Stimulated activated naive CD4-positive, alpha-beta T cell treated with Interleukin-2 at 50 U/mL for 16 hours (primary cell): ENCODE data around the gene BAZ2B.
"Not testable (repeated sequence)": the region's sequence is repeated elsewhere in the genome, so short reads cannot be mapped to it uniquely, and the experiment has no call there.

Experiments
- DNase-seq: peaks from one replicate; lab custom pipeline; 2025; lab: John Stamatoyannopoulos, UW

Gene BAZ2B, protein sequence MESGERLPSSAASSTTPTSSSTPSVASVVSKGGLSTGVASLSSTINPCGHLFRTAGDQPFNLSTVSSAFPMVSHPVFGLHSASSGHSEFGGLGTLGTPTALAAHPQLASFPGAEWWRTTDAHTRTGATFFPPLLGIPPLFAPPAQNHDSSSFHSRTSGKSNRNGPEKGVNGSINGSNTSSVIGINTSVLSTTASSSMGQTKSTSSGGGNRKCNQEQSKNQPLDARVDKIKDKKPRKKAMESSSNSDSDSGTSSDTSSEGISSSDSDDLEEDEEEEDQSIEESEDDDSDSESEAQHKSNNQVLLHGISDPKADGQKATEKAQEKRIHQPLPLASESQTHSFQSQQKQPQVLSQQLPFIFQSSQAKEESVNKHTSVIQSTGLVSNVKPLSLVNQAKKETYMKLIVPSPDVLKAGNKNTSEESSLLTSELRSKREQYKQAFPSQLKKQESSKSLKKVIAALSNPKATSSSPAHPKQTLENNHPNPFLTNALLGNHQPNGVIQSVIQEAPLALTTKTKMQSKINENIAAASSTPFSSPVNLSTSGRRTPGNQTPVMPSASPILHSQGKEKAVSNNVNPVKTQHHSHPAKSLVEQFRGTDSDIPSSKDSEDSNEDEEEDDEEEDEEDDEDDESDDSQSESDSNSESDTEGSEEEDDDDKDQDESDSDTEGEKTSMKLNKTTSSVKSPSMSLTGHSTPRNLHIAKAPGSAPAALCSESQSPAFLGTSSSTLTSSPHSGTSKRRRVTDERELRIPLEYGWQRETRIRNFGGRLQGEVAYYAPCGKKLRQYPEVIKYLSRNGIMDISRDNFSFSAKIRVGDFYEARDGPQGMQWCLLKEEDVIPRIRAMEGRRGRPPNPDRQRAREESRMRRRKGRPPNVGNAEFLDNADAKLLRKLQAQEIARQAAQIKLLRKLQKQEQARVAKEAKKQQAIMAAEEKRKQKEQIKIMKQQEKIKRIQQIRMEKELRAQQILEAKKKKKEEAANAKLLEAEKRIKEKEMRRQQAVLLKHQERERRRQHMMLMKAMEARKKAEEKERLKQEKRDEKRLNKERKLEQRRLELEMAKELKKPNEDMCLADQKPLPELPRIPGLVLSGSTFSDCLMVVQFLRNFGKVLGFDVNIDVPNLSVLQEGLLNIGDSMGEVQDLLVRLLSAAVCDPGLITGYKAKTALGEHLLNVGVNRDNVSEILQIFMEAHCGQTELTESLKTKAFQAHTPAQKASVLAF (N-terminal part only)

DNA sequence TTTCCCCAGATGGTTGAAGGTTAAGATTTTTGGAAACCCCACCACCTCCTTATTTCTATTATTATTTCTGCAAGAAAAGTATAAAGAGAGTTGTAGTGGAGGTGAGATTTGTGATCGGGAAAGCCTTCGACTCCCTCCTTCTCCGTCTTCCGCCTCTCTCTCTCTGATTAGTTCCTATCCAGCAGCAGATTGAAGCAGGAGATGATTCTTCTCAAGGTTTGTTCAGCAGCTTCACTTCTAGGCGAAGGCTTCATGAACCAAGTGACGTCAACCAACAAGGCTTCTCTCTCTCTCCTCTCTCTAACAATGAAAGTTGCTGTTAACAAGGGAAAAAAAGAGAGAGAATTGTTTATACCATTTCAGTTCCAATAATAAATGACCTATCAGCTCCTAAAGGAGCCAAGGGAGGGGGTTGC, at the start of gene BAZ2B:
Gene BAZ2B (minus strand): TSS at position 263 of the 416 bp plus-strand sequence. CDS start 137,829 bp downstream, outside the sequence.
- DNase-seq, result no peak

DNA sequence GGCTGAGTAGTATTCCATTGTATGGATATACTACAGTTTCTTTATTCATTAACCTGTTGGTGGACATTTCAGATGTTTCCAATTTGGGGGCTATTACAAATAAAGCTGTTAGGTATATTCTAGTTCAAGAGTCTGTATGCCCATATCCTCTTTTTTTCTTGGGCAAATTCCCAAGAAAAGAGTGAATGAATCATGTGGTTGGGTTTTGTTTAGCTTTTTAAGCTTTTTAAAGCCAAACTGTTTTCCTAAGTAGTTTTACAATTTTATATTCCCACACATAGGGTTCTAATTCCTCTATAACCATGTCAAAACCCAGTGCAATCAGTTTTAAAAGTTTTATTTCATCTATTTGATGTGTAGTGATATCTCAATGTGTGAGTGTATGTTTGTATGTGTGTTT, 44.9 kb upstream of the BAZ2B start:
- DNase-seq, result no peak

- no peak for DNase-seq
These were observed 42.8 kb upstream of the BAZ2B start for GRCh38 chr2:159658881-159659873.

- no peak for DNase-seq
These were observed 37.6 kb upstream of the BAZ2B start for GRCh38 chr2:159653962-159654361.

GRCh38 chr2:159651884-159652283, 35.5 kb upstream of the BAZ2B start:
- no peak for DNase-seq

DNA sequence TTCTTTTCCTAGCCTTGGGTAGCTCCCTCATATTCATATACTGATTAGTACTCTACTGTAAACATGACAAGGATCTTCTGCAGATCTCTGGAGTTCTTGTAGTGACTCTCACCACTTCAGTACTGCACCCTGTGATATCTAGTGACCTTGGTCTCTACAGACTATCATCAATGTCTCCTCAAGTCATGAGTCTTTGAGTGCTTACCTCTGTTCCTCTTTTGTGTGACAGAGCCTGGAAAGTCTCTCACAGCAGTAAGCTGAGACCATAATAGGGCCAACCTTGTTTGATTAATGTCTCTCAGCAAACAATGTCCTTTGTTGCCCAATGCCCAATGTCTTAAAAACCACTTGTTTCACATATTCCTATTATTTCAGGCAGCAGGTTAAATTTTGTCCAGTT, 34.2 kb upstream of the BAZ2B start:
- no peak for DNase-seq

DNA sequence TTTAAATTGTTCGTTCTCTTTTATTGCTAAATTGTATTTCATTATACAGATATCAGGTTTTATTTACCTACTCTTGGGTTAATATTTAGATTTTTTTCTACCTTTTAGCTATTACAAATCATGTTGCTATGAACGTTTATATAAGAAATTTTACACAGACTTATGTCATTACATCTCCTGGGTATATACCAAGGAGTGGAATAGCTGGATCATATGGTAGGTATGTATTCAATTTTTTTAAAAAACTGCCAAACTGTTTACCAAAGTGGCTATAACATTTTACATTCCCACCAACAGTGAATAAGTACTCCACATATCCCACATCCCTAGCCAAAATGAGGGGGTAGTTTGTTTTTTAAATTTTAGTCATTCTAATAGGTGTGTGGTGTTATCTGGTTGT, 32.3 kb upstream of the BAZ2B start:
- DNase-seq, result no peak

DNA sequence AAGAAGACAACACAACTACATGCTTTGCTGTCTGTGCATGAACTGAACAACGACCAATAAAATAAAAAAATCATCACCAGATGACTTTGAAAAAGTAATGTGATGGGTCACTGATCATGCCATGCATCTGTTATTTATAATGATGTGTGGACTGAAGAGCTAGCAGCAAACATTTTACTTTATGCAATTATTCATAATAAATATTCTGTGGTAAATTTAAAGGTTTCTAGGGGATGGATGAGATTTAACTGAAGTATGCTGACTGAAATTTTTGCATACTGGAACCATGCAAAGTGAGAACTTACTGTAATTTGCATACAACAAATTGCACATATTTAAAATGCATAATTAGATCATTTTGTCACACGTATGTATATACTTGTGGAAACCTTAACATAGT, 31.3 kb upstream of the BAZ2B start:
- no peak for DNase-seq

GRCh38 chr2:159640176-159640575, 23.8 kb upstream of the BAZ2B start:
- DNase-seq, result no peak

GRCh38 chr2:159639712-159640111, 23.4 kb upstream of the BAZ2B start:
- DNase-seq, result no peak

DNA sequence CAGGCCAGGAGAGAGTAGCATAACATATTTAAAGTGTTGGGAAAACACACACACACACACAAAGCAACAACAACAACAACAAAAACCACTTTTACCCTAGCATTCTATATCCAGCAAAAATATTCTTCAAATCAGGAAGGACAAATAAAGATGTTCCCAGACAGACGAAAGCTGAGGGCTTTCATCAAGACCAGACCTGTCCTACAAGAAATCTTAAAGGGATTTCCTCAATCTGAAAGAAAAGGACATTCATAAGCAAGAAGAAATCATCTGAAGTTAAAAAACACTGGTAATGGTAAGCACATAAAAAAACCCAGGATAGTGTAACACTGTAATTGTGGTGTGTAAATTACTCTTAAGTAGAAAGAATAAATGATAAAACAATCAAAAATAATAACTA, 22.7 kb upstream of the BAZ2B start:
- DNase-seq, result no peak

DNA sequence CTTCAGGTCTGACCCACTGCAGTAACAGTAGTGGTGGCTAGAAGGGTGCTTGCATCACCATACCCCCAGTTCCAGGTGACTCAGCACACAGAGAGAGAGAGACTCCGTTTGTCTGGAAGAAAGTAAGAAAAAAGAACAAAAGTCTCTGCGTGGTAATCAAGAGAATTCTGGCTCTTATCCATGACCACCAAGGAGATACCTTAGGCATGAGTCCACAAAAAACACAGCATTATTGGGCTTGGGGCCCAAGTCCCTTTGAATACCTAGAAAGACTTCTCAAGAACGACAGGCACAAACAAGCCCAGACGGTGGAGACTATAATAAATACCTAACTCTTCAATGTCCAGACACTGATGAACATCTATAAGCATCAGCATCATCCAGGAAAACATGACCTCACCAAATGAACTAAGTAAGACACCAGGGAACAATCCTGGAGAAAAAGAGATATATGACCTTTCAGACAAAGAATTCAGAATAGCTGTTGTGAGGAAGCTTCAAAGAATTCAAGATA, 21.7 kb upstream of the BAZ2B start:
- DNase-seq, result no peak

GRCh38 chr2:159637240-159637639, 20.9 kb upstream of the BAZ2B start:
- DNase-seq, result no peak

- no peak for DNase-seq
These were observed 18.9 kb upstream of the BAZ2B start for GRCh38 chr2:159635006-159635789.

- DNase-seq, result no peak
These were observed 16.9 kb upstream of the BAZ2B start for GRCh38 chr2:159633219-159633618.

DNA sequence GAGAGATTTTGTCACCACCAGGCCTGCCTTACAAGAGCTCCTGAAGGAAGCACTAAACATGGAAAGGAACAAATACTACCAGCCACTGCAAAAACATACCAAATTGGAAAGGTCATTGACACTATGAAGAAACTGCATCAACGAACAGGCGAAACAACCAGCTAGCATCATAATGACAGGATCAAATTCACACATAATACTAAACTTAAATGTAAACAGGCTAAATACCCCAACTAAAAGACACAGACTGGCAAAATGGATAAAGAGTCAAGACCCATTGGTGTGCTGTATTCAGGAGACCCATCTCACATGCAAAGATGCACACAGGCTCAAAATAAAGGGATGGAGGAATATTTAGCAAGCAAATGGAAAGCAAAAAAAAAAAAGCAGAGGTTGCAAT, 9.3 kb upstream of the BAZ2B start:
- DNase-seq, result not testable (repeated sequence)

DNA sequence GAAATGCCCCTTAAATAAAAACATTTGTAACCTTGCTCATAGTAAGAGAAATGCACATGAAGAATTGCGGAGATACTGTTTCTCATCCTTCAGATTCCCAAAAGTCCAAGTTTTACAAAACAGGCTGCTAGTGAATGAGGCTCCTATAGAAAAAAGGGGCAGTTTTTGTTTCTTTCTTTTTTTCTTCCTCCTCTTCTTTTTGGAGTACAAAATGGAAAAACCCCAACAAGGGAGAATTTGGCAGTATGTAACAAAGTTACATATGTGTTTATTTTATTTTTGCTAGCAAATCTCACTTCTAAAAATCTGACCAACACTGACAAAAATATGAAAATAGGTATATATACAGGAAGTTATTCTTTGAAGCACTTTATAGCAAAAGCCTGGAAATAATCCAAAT, 7.1 kb upstream of the BAZ2B start:
- DNase-seq, result no peak

GRCh38 chr2:159622966-159623365, 6.6 kb upstream of the BAZ2B start:
- no peak for DNase-seq

GRCh38 chr2:159620796-159621195, 4.4 kb upstream of the BAZ2B start:
- DNase-seq, result no peak

GRCh38 chr2:159617646-159618045, 1.3 kb upstream of the BAZ2B start:
- DNase-seq, result no peak
